ENCODE measurements around the gene PPP1R27.

PPP1R27 gene

DNA sequence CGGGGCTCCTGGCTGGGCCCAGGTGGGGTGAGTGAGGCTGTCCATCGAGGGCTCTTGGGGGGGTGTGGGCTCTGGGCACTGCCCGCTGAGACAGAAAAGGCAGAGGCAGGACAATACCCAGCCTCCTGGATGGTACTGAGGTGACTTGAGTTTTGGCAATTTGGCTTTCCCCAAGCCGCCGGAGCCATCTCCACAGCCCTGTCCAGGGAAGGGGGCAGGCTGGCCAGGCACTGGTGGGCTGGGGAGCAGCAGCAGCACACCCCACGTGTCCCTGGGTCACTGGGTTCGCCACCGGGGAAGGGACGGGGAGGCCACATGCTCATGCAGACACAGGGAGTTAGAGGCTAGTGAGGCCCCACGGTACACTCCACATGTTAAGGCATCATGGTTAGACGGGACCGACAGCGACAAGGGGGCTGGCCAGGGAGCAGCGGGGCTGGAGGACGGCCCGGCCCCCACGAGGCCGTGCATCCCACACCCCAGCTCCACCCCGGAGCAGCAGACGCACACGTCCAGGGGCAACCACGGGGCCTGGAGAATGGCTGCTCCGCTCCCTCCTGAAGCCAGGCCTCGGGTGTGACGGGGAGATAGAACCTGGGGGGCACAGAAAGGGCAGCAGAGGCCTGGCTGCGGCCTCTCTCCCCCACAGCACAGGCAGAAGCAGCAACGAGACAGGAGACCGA, 33.3 kb upstream of the PPP1R27 start:
- no peaks in the 10 kb centered on the region for H3K27me3 ChIP-seq (ENCODE audit: insufficient read depth, low read length)
- no peak overlapping the region for H3K4me3 ChIP-seq (ENCODE audit: low read length)
- H3K36me3 ChIP-seq (ENCODE audit: insufficient read depth, low read depth, low read length), result peaks cover 30% of the 10 kb centered on the region
- H3K9ac ChIP-seq (ENCODE audit: low read depth, low read length), result peak overlapping the region; percentile 45
- H3K4me1 ChIP-seq (ENCODE audit: insufficient read depth, low read length), result no peaks in the 10 kb centered on the region
- no peak overlapping the region for H3K27ac ChIP-seq (ENCODE audit: low read length)
- H3K9me3 ChIP-seq (ENCODE audit: insufficient read depth, low read depth, low read length), result no peaks in the 10 kb centered on the region

- Histone ChIP-seq H3K27me3 (ENCODE audit: insufficient read depth, low read length) (no peaks in the 10 kb centered on the region), H3K27ac (ENCODE audit: low read length) (peak overlapping the region; percentile 28), H3K4me3 (ENCODE audit: low read length) (no peak overlapping the region), H3K9me3 (ENCODE audit: insufficient read depth, low read depth, low read length) (no peaks in the 10 kb centered on the region), H3K36me3 (ENCODE audit: insufficient read depth, low read depth, low read length) (peaks cover 36% of the 10 kb centered on the region), H3K9ac (ENCODE audit: low read depth, low read length) (peak overlapping the region; percentile 45; the same call in 1 of the 2 replicates), H3K4me1 (ENCODE audit: insufficient read depth, low read length) (no peaks in the 10 kb centered on the region)
Measured at GRCh38 chr17:81867170-81867990, 32.5 kb upstream of the PPP1R27 start.

- Histone ChIP-seq H3K36me3 (ENCODE audit: insufficient read depth, low read depth, low read length) (peaks cover 36% of the 10 kb centered on the region), H3K4me1 (ENCODE audit: insufficient read depth, low read length) (no peaks in the 10 kb centered on the region), H3K9ac (ENCODE audit: low read depth, low read length) (peak overlapping the region; percentile 45; the same call in 1 of the 2 replicates), H3K27ac (ENCODE audit: low read length) (peak overlapping the region; percentile 28), H3K27me3 (ENCODE audit: insufficient read depth, low read length) (no peaks in the 10 kb centered on the region), H3K4me3 (ENCODE audit: low read length) (no peak overlapping the region), H3K9me3 (ENCODE audit: insufficient read depth, low read depth, low read length) (no peaks in the 10 kb centered on the region)
Measured at GRCh38 chr17:81866440-81867169, 31.8 kb upstream of the PPP1R27 start.

- peaks cover 36% of the 10 kb centered on the region for H3K36me3 ChIP-seq (ENCODE audit: insufficient read depth, low read depth, low read length)
- no peaks in the 10 kb centered on the region for H3K4me1 ChIP-seq (ENCODE audit: insufficient read depth, low read length)
- H3K27ac ChIP-seq (ENCODE audit: low read length), result no peak overlapping the region
- H3K27me3 ChIP-seq (ENCODE audit: insufficient read depth, low read length), result no peaks in the 10 kb centered on the region
- no peak overlapping the region for H3K4me3 ChIP-seq (ENCODE audit: low read length)
- no peaks in the 10 kb centered on the region for H3K9me3 ChIP-seq (ENCODE audit: insufficient read depth, low read depth, low read length)
- no peak overlapping the region for H3K9ac ChIP-seq (ENCODE audit: low read depth, low read length)
Measured at GRCh38 chr17:81865733-81866439, 31.0 kb upstream of the PPP1R27 start.

- H3K4me3 ChIP-seq (ENCODE audit: low read length), result no peak overlapping the region
- no peak overlapping the region for H3K27ac ChIP-seq (ENCODE audit: low read length)
- peaks cover 36% of the 10 kb centered on the region for H3K36me3 ChIP-seq (ENCODE audit: insufficient read depth, low read depth, low read length)
- no peaks in the 10 kb centered on the region for H3K9me3 ChIP-seq (ENCODE audit: insufficient read depth, low read depth, low read length)
- H3K9ac ChIP-seq (ENCODE audit: low read depth, low read length), result no peak overlapping the region
- no peaks in the 10 kb centered on the region for H3K4me1 ChIP-seq (ENCODE audit: insufficient read depth, low read length)
- H3K27me3 ChIP-seq (ENCODE audit: insufficient read depth, low read length), result no peaks in the 10 kb centered on the region
Measured at GRCh38 chr17:81865358-81865732, 30.5 kb upstream of the PPP1R27 start.

DNA sequence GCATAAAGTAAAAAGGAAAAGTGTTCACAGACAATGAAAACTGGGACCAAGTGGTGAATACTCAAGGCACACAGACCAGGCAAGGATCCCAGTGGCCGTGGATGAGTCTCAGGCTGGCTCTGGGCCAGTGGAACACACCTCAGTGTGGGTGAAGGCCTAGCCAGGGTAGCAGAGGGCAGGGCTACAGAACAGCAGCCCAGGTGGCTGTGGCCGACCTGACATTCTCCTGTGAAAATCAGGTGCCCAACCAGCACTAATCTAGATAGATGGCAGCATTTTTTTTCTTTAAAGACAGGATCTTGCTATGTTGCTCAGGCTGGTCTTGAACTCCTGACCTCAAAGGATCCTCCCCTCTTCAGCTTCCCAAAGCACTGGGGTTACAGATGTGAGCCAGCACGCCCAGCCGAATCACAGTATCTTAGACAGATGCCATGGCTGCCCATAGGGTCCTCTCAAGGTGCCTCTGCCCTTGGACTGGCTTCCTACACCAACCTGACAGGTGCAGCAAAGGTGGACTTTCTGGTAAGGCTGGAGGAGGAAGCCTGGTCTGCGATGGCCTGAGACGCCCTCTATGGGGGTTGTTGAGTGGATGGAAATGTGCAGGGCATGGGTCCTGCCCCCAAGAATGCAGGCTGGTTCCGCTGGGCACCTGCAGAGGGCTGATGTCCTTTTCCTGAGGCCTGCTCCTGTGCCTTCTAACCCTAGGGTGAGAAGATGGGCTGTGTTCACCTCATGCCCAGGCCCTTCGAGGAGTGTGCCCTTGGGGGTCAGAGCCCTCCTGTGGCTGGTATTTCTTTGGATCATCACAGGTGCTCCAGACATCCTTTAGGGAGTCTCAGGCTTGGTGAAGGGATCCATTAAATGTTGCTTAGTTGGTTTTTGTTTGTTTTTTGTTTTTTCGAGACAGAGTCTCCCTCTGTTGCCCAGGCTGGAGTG, 29.3 kb upstream of the PPP1R27 start:
- Histone ChIP-seq H3K27ac (ENCODE audit: low read length) (no peak overlapping the region), H3K9me3 (ENCODE audit: insufficient read depth, low read depth, low read length) (no peaks in the 10 kb centered on the region), H3K9ac (ENCODE audit: low read depth, low read length) (no peak overlapping the region), H3K27me3 (ENCODE audit: insufficient read depth, low read length) (no peaks in the 10 kb centered on the region), H3K4me3 (ENCODE audit: low read length) (no peak overlapping the region), H3K36me3 (ENCODE audit: insufficient read depth, low read depth, low read length) (peaks cover 35% of the 10 kb centered on the region), H3K4me1 (ENCODE audit: insufficient read depth, low read length) (0 out of 2 replicates have a peak, but pooled peaks cover 4% of the 10 kb centered on the region)

GRCh38 chr17:81863123-81863675, 28.3 kb upstream of the PPP1R27 start:
- Histone ChIP-seq H3K9me3 (ENCODE audit: insufficient read depth, low read depth, low read length) (no peaks in the 10 kb centered on the region), H3K4me3 (ENCODE audit: low read length) (no peak overlapping the region), H3K9ac (ENCODE audit: low read depth, low read length) (no peak overlapping the region), H3K27me3 (ENCODE audit: insufficient read depth, low read length) (no peaks in the 10 kb centered on the region), H3K27ac (ENCODE audit: low read length) (no peak overlapping the region), H3K36me3 (ENCODE audit: insufficient read depth, low read depth, low read length) (peaks cover 40% of the 10 kb centered on the region), H3K4me1 (ENCODE audit: insufficient read depth, low read length) (0 out of 2 replicates have a peak, but pooled peaks cover 4% of the 10 kb centered on the region)

DNA sequence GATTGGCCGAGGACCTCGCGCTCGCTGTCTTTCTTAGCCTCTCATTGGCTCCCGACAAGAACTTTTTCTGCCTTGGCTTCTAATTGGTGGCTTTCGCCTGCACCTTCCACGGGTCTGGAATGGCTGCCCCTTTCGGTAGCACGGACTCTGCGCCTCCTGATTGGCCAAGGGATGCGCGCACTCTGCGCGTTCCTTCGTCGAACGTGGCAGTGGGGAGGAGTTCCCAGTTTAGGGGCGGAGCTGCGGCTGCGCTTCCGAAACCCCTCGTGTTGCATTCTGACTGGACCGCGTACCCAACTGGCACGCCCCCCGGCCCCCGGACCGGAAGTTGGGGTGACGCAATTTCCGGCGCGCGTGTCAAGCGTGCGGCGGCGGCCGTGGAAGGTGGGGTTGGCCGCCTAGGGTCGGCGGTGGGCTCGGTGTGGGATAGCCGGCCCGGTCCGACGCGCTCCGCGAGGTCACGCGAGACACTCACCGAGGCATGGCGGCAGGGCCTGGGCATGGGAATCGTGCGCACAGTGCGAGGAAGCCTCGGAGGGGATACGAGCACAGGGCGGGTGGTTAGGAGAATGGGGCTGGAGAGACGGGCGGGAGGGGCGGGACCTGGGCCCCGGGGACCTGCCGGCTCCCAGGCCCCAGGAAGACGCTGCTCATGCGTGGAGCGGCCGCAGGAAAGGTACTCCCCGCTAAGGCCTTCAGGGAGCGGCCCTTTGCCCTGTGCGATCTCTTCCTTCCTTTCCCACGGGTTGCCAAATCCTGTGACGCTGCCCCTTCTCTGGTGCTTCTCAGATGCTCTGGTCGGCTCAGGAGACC, 26.1 kb upstream of the PPP1R27 start:
- peak overlapping the region; percentile 93 for H3K9ac ChIP-seq (ENCODE audit: low read depth, low read length)
- no peaks in the 10 kb centered on the region for H3K27me3 ChIP-seq (ENCODE audit: insufficient read depth, low read length)
- H3K9me3 ChIP-seq (ENCODE audit: insufficient read depth, low read depth, low read length), result no peaks in the 10 kb centered on the region
- H3K36me3 ChIP-seq (ENCODE audit: insufficient read depth, low read depth, low read length), result peaks cover 54% of the 10 kb centered on the region
- peak overlapping the region; percentile 95 for H3K4me3 ChIP-seq (ENCODE audit: low read length)
- H3K27ac ChIP-seq (ENCODE audit: low read length), result no peak overlapping the region
- 0 out of 2 replicates have a peak, but pooled peaks cover 4% of the 10 kb centered on the region for H3K4me1 ChIP-seq (ENCODE audit: insufficient read depth, low read length)

GRCh38 chr17:81859906-81860755, 25.3 kb upstream of the PPP1R27 start, which contains the start of gene P4HB:
Gene P4HB, minus strand, starts transcription at chr17:81860535. Its CDS starts 64 bp downstream, at chr17:81860471.
- no peaks in the 10 kb centered on the region for H3K27me3 ChIP-seq (ENCODE audit: insufficient read depth, low read length)
- peaks cover 54% of the 10 kb centered on the region for H3K36me3 ChIP-seq (ENCODE audit: insufficient read depth, low read depth, low read length)
- H3K4me1 ChIP-seq (ENCODE audit: insufficient read depth, low read length), result 0 out of 2 replicates have a peak, but pooled peaks cover 4% of the 10 kb centered on the region
- H3K9me3 ChIP-seq (ENCODE audit: insufficient read depth, low read depth, low read length), result no peaks in the 10 kb centered on the region
- H3K4me3 ChIP-seq (ENCODE audit: low read length), result peak within 1 kb of the TSS; percentile 95
- H3K9ac ChIP-seq (ENCODE audit: low read depth, low read length), result peak within 1 kb of the TSS; percentile 93
- H3K27ac ChIP-seq (ENCODE audit: low read length), result no peak within 1 kb of the TSS
